HUES48 (cell line): Measurements from ENCODE around the gene ZSWIM3.

Experiments
- H3K27ac ChIP-seq: one replicate; pipeline ENCODE4 v1.7.0; 2013; ENCODE audit warnings: low read depth, low read length, inconsistent platforms
- H3K27me3 ChIP-seq: 2 replicates; pipeline ENCODE4 v1.6.1; 2013; ENCODE audit warnings: mild to moderate bottlenecking, low read length; ENCODE audit not compliant: control insufficient read depth, insufficient read depth
- H3K36me3 ChIP-seq: 2 replicates; pipeline ENCODE4 v1.6.1; 2013; ENCODE audit warnings: low read length; ENCODE audit not compliant: control insufficient read depth, insufficient read depth
- H3K4me1 ChIP-seq: 2 replicates; pipeline ENCODE4 v1.6.1; 2013; ENCODE audit warnings: mild to moderate bottlenecking, low read length; ENCODE audit not compliant: control insufficient read depth, insufficient read depth
- H3K4me3 ChIP-seq: 2 replicates; pipeline ENCODE4 v1.5.1; 2013; ENCODE audit warnings: mild to moderate bottlenecking, low read depth, low read length
- H3K9ac ChIP-seq: 2 replicates; pipeline ENCODE4 v1.6.1; 2013; ENCODE audit warnings: mild to moderate bottlenecking, low read depth, low read length, moderate library complexity
- H3K9me3 ChIP-seq: 2 replicates; pipeline ENCODE4 v1.6.1; 2013; ENCODE audit warnings: low read length; ENCODE audit not compliant: control insufficient read depth, insufficient read depth

The ZSWIM3 gene

GRCh38 chr20:45848421-45848820, 9.0 kb upstream of the ZSWIM3 start:
- Histone ChIP-seq H3K27ac (no peak overlapping the region), H3K4me3 (no peak overlapping the region), H3K27me3 (no peaks in the 10 kb centered on the region), H3K36me3 (peaks cover 53% of the 10 kb centered on the region), H3K4me1 (peaks cover 5% of the 10 kb centered on the region; the same call in 1 of the 2 replicates), H3K9me3 (no peaks in the 10 kb centered on the region), H3K9ac (no peak overlapping the region)

- H3K4me1 ChIP-seq: peaks cover 9% of the 10 kb centered on the region
- peaks cover 46% of the 10 kb centered on the region for H3K36me3 ChIP-seq
- H3K27me3 ChIP-seq: no peaks in the 10 kb centered on the region
- no peak overlapping the region for H3K4me3 ChIP-seq
- H3K27ac ChIP-seq: no peak overlapping the region
- H3K9me3 ChIP-seq: no peaks in the 10 kb centered on the region
- no peak overlapping the region for H3K9ac ChIP-seq
These were observed 8.3 kb upstream of the ZSWIM3 start for GRCh38 chr20:45848969-45849582.

- no peaks in the 10 kb centered on the region for H3K27me3 ChIP-seq
- H3K36me3 ChIP-seq: peaks cover 37% of the 10 kb centered on the region
- H3K9ac ChIP-seq: no peak overlapping the region
- H3K4me1 ChIP-seq: peaks cover 19% of the 10 kb centered on the region
- H3K4me3 ChIP-seq: no peak overlapping the region
- H3K27ac ChIP-seq: no peak overlapping the region
- H3K9me3 ChIP-seq: no peaks in the 10 kb centered on the region
These were observed 7.2 kb upstream of the ZSWIM3 start for GRCh38 chr20:45850238-45850637.

GRCh38 chr20:45850926-45851325, 6.5 kb upstream of the ZSWIM3 start:
- no peak overlapping the region for H3K4me3 ChIP-seq
- peaks cover 32% of the 10 kb centered on the region for H3K36me3 ChIP-seq
- H3K9ac ChIP-seq: no peak overlapping the region
- no peaks in the 10 kb centered on the region for H3K9me3 ChIP-seq
- H3K27me3 ChIP-seq: no peaks in the 10 kb centered on the region
- H3K27ac ChIP-seq: no peak overlapping the region
- peaks cover 19% of the 10 kb centered on the region for H3K4me1 ChIP-seq

GRCh38 chr20:45851501-45851900, 5.9 kb upstream of the ZSWIM3 start:
- Histone ChIP-seq H3K27me3 (no peaks in the 10 kb centered on the region), H3K36me3 (peaks cover 27% of the 10 kb centered on the region), H3K27ac (no peak overlapping the region), H3K9ac (no peak overlapping the region), H3K4me3 (no peak overlapping the region), H3K9me3 (no peaks in the 10 kb centered on the region), H3K4me1 (peaks cover 19% of the 10 kb centered on the region)

- no peaks in the 10 kb centered on the region for H3K27me3 ChIP-seq
These were observed 5.1 kb upstream of the ZSWIM3 start for GRCh38 chr20:45852326-45852725.

GRCh38 chr20:45853484-45853883, 3.9 kb upstream of the ZSWIM3 start:
- Histone ChIP-seq H3K27ac (peak overlapping the region; percentile 85), H3K27me3 (no peaks in the 10 kb centered on the region), H3K4me3 (peak overlapping the region; percentile 31), H3K4me1 (peaks cover 25% of the 10 kb centered on the region), H3K9me3 (no peaks in the 10 kb centered on the region), H3K9ac (0 out of 2 replicates have a peak overlapping the region, but pooled peaks have one; percentile 8), H3K36me3 (peaks cover 17% of the 10 kb centered on the region)

More at GRCh38 chr20:45852326-45852725, 5.1 kb upstream of the ZSWIM3 start:
- Histone ChIP-seq H3K9me3 (no peaks in the 10 kb centered on the region), H3K4me1 (peaks cover 19% of the 10 kb centered on the region), H3K4me3 (no peak overlapping the region), H3K36me3 (peaks cover 24% of the 10 kb centered on the region), H3K27ac (no peak overlapping the region), H3K9ac (no peak overlapping the region)

GRCh38 chr20:45857882-45858216, 435 bp downstream of the ZSWIM3 start:
- H3K27ac ChIP-seq: peak overlapping the region; percentile 88
- peaks cover 39% of the 10 kb centered on the region for H3K4me1 ChIP-seq

GRCh38 chr20:45859916-45860315, 2.5 kb downstream of the ZSWIM3 start:
- Histone ChIP-seq H3K4me3 (no peak overlapping the region), H3K9ac (no peak overlapping the region), H3K36me3 (no peaks in the 10 kb centered on the region), H3K27ac (no peak overlapping the region), H3K4me1 (peaks cover 23% of the 10 kb centered on the region), H3K27me3 (no peaks in the 10 kb centered on the region), H3K9me3 (no peaks in the 10 kb centered on the region)

More at GRCh38 chr20:45857882-45858216, 435 bp downstream of the ZSWIM3 start:
- no peaks in the 10 kb centered on the region for H3K9me3 ChIP-seq
- H3K27me3 ChIP-seq: no peaks in the 10 kb centered on the region
- no peak overlapping the region; the same call in 1 of the 2 replicates for H3K9ac ChIP-seq
- peak overlapping the region; percentile 89 for H3K4me3 ChIP-seq
- H3K36me3 ChIP-seq: no peaks in the 10 kb centered on the region

- no peaks in the 10 kb centered on the region for H3K9me3 ChIP-seq
- peaks cover 20% of the 10 kb centered on the region; the same call in 1 of the 2 replicates for H3K4me1 ChIP-seq
- H3K27ac ChIP-seq: no peak overlapping the region
- H3K27me3 ChIP-seq: no peaks in the 10 kb centered on the region
- H3K4me3 ChIP-seq: no peak overlapping the region
- H3K36me3 ChIP-seq: no peaks in the 10 kb centered on the region
- H3K9ac ChIP-seq: no peak overlapping the region
These were observed 3.3 kb downstream of the ZSWIM3 start for GRCh38 chr20:45860560-45861220.

- no peaks in the 10 kb centered on the region for H3K9me3 ChIP-seq
- no peaks in the 10 kb centered on the region for H3K36me3 ChIP-seq
- H3K27ac ChIP-seq: no peak overlapping the region
These were observed 4.0 kb downstream of the ZSWIM3 start for GRCh38 chr20:45861221-45862075.

More at GRCh38 chr20:45861221-45862075, 4.0 kb downstream of the ZSWIM3 start:
- Histone ChIP-seq H3K27me3 (no peaks in the 10 kb centered on the region), H3K9ac (no peak overlapping the region), H3K4me1 (peaks cover 20% of the 10 kb centered on the region; the same call in 1 of the 2 replicates), H3K4me3 (no peak overlapping the region)
